Right renal pelvis (tissue), 4 donors: ENCODE measurements around the gene RAD52. TPM values are rescaled to one million over a fixed set of nuclear protein-coding genes. Genes with fewer than 3 reads are reported as not detected.

ENCODE experiments used
- DNase-seq, 4 donors: peaks; one replicate each; pipeline ENCODE4 v3.0.0-alpha.2; 2013; ENCODE audit warnings: low read depth in 4 of 4, low spot score in 3 of 4, missing footprints in 1 of 4
- polyA plus RNA-seq, 4 donors: library from polyadenylated mRNA; unstranded; fragments of 120-200 nt; gene quantifications; one replicate each; pipeline ENCODE4 v1.2.1, GENCODE V29; 2013; ENCODE audit not compliant: insufficient read length in 4 of 4

Gene RAD52
- polyA plus RNA-seq, 4 donors: 21.1 to 35.1 (median 23.4) TPM

DNA sequence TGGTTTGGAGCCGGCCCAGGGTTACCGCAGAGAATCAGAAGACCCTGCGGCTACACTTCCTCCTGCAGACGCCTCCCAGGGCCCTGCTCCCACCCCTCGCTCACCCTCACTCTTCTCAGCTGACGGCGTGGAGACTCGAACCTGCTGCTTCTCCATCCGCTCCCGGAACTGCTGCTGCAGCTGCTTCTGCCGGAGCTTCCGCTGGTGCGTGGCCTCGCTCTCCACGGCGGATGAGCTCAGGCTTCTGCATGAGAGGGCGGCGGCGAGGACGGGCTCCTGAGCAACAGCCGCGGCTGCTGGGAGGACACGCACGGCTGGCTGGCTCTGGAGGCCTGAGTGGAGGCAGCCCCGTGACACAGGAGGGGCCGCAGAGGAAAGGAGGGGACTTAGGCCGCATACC is 33.3 kb downstream of the RAD52 start:
- DNase-seq: peak; percentile 31 to 38 (median 36)

DNA sequence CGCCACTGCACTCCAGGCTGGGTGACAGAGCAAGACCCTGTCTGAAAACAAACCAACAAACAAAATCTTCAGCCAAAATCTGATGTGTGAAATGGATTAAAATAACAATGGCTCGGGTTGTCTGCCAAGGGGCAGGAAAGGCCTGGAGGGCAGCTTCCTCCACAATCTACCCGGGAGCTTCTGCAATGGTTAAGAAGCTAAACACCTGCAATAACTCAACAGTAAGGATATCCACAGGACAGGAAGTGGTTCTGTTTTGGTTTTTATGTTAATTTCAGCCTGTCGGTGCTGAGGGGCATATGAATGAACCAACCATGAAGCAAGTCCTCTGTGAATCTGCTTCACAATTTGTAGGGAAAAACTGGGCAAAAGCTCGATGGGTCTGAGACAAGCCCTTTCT is 34.4 kb downstream of the RAD52 start:
- no peak for DNase-seq

DNA sequence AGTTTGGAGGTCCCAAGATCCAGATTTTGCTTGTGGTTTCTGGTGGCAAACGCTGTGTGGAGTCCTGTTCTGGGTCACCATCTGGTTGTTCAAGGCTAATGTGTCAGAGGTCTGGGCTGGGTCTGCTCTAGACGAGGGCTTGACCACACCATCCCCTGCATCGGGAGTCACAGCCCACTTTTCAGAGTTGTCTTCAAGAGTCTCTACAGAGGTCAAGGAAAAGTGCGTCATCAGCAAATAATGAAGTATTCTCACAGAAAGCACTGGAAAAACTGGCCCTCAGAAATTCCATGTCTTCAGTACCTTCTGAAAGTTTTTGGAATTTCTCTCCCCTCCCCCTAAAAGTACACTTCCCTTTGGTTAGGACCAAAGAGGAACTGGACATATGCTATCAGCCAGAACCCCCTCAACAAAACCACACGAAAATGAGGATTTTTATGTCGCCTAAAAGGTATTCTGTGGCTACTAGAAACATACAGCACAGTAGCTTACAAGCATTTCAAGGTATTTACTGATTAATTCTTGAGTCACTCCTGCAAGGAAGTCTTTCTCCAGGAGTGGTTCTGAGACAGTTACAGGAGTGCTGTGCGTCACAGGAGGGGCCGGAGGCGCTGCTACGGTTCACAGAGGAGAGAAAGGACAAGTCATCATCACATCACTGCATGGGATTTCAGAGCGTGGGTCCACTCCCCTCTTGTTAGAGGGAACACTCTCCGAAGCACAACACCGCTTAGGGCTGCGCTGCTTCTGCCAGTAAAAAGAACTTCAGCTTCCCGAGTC is 35.4 kb downstream of the RAD52 start:
- no peak for DNase-seq

DNA sequence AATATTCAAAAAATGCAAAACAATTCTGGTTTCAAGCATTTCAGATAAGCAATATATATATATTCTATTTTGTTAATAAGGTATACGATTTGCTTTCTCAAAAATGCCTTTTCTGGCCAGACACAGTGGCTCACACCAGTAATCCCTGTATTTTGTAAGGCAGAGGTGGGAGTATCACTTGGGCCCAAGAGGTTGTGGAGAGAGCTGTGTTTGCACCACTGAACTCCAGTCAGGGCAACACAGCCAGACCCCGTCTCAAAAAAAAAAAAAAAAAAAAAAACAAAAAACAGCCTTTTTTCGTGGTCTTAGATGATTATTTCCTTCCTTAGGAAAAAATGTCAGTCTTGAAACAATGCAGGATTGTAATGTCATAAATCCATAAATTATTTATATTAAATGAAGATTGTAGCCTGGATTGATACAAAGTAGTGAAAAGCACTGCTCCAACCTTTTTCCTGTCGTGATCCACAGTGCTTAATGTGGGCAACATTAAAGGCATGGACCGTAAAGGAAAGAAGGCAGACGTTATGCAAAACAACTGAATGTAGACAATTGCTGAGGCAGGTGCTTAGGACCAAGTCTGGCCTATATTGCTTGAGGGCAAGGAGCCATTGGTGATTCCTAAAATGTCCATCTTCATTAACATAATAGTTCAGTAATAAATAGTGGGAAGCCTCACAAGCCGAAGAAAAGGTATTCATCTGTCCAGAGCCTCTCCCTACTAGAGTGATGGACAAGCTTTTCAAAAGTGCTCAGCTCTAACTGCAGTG is 36.8 kb downstream of the RAD52 start:
- DNase-seq: no peak

DNA sequence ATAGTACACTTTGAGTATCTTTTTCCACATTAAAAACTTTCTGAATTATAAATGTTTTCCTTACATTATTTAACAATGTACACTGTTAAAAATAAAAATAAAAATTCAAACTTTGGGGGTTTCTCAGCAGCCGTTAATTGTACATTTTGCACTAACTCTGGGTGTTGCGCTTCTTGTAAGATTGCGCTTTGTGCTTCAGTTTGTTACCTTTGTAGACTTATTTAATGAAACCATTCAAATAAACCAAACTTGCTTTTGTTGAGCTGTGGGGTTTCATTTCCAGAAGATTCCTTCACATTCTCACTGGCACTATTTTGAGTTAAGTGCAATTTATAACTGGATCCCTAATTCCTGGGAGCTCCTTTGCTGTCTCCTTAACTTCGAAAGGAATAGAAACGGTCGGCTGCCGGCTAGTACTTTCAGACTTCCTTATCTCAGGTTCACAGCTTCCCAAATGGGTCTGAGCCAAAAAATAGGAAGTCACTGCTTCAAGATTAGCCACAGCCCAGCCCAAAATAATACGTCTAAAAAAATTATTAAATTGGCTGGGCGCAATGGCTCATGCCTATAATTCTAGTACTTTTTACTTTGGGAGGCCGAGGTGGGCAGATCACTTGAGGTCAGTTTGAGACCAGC is 38.2 kb downstream of the RAD52 start:
- DNase-seq: no peak

DNA sequence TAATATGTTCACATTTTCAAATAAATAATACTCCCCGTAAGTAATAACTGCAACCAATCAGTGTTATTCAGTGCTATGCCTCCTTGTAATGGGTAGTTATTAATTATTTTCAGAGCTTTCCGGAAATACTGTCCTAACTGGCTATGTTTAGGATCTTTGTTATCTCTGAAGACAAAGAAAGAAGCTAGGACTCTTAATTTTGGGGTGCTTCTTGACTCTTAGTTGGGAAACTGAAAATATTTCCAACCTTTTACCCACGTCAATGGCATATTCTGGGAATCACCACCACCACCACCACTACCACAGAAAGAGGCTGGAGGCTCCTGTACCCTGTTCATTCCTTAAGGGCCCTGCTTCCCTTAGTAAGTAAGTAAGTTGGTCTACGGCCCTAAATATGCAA is 39.1 kb downstream of the RAD52 start:
- no peak for DNase-seq

DNA sequence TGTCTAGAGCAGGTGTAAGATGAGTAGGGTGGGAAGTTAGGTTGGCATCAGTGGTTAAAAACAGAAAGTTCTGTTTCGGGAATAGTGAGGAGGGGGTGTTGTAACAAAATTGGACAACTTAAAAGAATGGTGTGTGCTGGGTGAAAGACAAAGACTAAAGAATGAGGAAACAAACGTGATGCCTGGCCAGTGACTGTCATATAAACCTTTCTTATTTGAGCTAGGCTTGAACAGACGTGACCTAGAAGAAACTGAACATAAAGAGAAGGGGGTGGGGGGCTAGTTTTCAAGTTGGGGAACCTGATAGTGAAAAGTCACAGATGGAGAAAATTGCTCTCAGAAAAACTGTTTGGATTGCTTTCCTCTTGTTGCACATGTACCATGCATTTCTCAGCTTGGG is 39.6 kb downstream of the RAD52 start:
- no peak for DNase-seq

DNA sequence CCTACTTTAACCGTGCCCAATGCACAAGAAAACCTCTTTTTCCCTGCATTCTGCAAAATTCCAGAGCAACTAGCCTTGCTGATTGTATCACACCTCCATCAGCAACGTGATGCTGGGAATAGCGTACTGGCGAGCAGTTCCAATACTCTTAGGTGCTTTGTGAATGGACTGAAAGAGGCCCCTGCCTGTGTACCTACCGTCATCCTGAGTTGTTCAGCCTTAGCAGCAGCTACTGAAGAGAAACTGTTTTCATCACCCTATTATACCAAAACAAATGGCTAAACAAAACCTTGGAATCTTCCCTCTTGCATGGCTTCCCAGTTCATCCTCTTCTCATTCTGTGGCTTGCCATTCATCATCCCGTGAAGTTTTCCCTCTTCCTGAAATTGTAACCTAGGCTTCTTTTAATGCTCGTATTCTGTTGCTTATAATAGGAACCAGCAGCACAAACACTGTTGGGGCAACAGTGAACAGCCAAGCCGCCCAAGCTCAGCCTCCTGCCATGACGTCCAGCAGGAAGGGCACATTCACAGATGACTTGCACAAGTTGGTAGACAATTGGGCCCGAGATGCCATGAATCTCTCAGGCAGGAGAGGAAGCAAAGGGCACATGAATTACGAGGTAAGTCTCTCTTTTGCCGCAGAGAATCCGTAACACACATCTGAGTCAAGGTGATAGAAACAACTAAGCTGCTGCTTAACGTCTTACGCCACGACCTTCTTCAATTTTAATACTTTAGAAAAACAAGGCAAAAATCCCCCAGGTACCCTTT is 41.9 kb downstream of the RAD52 start:
- no peak for DNase-seq

DNA sequence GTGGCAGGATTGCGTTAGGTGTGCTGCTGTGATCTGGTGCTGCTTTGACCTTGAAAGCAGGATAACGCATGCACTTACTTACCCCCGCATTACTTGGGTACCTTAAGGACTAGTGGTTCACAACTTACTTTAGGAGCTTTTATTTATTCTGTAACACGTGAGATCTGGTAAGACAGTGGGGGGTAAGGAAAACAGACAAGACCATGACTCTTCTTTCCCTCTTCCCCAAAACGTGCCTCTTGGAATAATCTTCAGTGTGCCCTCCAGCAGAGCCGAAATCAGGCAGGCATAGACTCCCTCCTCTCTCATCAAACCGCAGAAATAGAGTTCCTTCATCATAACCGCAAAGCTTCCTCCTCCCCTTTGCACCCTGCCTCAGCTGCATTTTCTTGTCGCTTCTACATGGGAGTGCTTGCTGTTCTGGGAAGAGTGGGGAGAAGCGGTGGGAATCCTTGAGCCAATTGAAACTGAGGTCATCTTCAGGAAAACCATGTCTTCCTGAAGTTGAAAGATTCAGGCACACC is 43.4 kb downstream of the RAD52 start:
- no peak for DNase-seq

DNA sequence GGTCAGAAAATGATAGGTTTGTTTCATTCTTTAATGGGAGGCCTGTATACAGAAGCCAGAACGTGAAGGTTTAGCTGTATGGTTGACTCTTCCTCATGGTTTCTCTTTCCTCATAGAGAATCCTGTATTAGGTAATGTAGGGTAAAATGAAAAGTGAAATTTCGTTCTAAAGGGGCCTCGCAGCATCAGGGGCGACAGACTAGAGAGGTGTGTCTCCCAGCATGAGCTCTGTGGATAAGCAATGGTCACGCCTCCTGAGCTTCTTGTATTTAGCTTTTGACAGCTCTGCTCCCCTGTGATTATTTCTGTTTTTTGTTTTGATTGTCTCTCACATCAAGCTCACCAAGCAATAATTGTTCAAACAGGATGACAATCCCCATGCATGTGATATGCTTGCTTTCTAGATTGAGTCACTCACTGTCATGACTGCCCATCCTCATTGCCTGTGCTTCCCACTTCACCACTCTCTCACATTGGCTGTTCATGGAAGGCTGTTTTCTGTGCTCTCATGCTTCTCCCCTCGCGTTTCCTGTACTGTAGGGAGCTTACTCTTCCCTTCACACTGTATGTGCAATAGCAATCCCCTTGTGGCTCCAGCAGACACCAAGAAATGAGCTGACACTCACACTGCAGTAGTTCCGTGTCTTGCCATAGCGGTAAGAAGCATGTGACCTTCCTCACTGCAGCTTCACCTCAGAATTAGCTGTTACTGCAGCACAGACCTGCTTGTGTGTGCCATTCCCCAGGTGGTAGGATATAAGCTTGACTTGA is 44.0 kb downstream of the RAD52 start:
- no peak for DNase-seq

DNA sequence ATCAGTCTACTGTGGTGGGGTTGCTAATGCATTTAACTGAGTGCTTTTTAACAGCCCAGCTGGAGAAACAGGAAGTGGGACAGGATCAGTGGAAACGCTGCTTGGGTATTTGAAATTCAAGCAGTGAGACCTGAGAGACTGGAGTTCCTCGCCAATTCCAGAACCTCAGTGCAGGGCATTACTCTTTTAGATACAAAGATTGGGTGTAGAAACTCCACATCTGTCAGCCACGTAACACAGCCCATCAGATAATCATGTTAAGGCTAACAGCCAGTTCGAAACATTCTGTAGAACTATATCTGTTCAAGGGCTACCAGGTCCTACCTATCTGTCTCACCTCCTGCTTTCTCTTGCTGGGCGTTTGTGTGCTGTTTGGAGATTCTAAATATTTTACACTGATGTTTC is 45.5 kb downstream of the RAD52 start:
- no peak for DNase-seq

DNA sequence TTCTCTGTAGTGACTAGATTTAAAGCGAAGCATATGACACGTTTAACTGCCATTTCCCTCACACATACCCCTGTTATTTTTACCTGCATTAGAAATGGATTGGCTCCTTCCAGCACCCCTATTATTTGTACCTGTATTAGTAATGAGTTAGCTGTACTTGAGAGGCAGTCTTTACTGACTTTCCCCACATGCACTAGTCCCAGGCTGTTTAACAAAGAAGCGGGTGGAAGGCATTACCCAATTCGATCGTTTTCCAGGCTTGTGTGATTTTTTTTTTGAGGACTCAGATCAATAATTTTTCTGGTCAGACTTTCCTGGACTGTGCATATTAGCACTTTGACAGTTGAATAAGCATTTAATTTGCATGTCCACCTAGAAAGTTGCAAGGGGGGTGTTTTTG is 46.4 kb downstream of the RAD52 start:
- DNase-seq: no peak

DNA sequence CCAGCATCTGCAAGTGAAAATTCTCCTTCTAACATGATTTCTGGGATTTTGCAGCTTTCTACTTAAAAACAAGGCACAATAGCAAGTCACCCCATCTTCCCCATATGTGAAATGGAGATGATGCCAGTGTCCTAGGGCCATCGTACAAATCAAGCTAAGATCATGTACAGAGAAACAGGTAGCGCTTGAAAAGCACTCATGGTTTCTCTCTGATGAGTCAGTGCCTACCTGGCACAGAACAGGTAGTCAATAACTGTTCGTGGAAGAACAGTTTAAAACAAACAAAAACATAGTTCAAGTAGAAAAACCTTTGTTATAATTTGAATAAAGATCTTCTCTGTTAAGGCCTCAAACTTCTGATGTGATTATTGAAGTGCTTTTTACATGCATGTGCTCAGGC is 46.9 kb downstream of the RAD52 start:
- no peak for DNase-seq

DNA sequence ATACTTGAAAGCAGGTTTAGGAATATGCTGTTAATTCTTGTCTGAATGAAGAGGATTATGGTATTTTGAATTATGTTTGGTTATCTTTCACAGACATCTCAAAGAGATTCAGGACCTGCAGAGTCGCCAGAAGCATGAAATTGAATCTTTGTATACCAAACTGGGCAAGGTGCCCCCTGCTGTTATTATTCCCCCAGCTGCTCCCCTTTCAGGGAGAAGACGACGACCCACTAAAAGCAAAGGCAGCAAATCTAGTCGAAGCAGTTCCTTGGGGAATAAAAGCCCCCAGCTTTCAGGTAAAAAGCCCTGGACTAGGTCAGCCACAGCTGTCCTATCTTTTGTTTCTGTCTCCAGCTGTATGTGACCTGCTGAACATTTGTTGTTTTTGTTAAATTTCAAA is 52.1 kb downstream of the RAD52 start:
- DNase-seq: no peak

DNA sequence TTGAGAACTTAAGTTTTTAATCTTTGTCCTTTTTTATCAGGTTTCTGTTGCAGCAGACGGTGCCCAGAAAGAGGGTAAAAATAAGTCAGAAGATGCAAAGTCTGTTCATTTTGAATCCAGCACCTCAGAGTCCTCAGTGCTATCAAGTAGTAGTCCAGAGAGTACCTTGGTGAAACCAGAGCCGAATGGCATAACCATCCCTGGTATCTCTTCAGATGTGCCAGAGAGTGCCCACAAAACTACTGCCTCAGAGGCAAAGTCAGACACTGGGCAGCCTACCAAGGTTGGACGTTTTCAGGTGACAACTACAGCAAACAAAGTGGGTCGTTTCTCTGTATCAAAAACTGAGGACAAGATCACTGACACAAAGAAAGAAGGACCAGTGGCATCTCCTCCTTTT is 53.5 kb downstream of the RAD52 start:
- no peak for DNase-seq

DNA sequence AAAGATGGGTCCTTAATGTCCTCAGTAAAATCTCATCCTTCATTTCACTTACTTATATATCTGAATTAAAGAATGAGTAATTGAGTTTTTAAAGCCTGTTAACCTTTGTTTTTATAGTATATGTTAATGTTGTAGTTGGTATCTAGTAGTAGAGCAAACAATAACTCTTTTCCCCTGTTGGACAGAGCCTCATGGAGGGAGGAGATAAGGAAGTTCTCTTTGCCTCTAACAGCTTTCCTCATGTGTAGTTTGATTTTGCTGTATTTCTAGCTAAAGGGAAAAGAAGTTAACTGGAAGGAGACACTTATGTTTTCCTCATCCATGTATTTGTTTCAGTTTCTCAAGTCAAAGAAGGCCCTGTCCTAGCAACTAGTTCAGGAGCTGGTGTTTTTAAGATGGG is 55.3 kb downstream of the RAD52 start:
- DNase-seq: no peak

DNA sequence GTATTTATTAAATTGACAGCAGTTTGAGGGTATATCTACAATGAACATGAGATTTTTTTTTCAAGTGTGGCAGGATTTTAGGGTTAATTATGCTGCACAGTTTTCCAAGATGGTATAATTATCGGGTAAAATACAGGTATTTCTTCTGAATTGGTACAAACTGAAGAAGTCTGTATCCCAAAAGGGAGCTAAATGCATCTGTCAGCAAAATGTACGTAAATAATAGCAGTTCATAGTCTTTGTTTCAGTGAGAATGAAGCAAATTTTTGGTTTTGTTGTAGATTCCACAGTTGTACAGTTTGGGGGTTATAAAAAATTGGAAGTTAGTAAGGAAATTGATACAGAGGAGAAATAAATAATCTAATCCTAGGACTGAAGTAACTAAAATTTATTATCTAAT is 63.3 kb downstream of the RAD52 start:
- no peak for DNase-seq

DNA sequence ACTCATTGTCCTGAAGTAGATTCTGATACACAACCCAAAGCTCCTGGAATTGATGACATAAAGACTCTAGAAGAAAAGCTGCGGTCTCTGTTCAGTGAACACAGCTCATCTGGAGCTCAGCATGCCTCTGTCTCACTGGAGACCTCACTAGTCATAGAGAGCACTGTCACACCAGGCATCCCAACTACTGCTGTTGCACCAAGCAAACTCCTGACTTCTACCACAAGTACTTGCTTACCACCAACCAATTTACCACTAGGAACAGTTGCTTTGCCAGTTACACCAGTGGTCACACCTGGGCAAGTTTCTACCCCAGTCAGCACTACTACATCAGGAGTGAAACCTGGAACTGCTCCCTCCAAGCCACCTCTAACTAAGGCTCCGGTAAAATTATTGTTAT is 63.8 kb downstream of the RAD52 start:
- DNase-seq: no peak

DNA sequence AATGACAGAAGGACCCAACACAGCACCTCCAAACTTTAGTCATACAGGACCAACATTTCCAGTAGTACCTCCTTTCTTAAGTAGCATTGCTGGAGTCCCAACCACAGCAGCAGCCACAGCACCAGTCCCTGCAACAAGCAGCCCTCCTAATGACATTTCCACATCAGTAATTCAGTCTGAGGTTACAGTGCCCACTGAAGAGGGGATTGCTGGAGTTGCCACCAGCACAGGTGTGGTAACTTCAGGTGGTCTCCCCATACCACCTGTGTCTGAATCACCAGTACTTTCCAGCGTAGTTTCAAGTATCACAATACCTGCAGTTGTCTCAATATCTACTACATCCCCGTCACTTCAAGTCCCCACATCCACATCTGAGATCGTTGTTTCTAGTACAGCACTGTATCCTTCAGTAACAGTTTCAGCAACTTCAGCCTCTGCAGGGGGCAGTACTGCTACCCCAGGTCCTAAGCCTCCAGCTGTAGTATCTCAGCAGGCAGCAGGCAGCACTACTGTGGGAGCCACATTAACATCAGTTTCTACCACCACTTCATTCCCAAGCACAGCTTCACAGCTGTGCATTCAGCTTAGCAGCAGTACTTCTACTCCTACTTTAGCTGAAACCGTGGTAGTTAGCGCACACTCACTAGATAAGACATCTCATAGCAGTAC is 64.6 kb downstream of the RAD52 start:
- DNase-seq: no peak
